H1 (cell line): ENCODE results near the gene ETV7. TPM values are rescaled to one million over a fixed set of nuclear protein-coding genes. Genes with fewer than 3 reads are reported as not detected.

ENCODE experiments used
- CTCF ChIA-PET: fragments of 300-600 bp; sonication (Branson Sonifier 250); formaldehyde crosslinking; loops from one replicate; lab custom pipeline; 2021; ENCODE audit not compliant: partially characterized antibody; lab: Charles Lee
- POLR2A ChIA-PET: fragments of 300-600 bp; sonication (Branson Sonifier 250); formaldehyde crosslinking; loops from one replicate; lab custom pipeline; 2021; ENCODE audit warnings: inconsistent platforms; ENCODE audit not compliant: partially characterized antibody; lab: Charles Lee
- DNase-seq, 2 experiments: peaks; one replicate each; pipeline versions ENCODE4 v3.0.0 to v3.0.0-alpha.2; 2010 to 2022; ENCODE audit warnings: low spot score in 2 of 2, low read depth in 1 of 2, mixed read lengths in 1 of 2
- FAIRE-seq: peaks from 2 replicates; lab custom pipeline; 2011; peaks lifted over from hg19 to GRCh38; lab: Jason Lieb, UNC
- H2AFZ ChIP-seq: 2 replicates; pipeline ENCODE4 v1.8.1; 2012; ENCODE audit warnings: low read length, inconsistent platforms
- H2AK5ac ChIP-seq: 2 replicates; pipeline ENCODE4 v1.6.1; 2013; ENCODE audit warnings: low read depth, low read length
- H2BK120ac ChIP-seq: replicated peaks from 2 replicates; pipeline ENCODE3; 2013; ENCODE audit warnings: low read depth, low read length, inconsistent platforms
- H2BK12ac ChIP-seq: 2 replicates; pipeline ENCODE4 v1.6.1; 2013; ENCODE audit warnings: low read depth, low read length
- H2BK15ac ChIP-seq: 2 replicates; pipeline ENCODE4 v1.6.1; 2013; ENCODE audit warnings: low read length
- H2BK20ac ChIP-seq: 2 replicates; pipeline ENCODE4 v1.6.1; 2013; ENCODE audit warnings: low read length
- H2BK5ac ChIP-seq: 2 replicates; pipeline ENCODE4 v1.6.1; 2013; ENCODE audit warnings: low read depth, low read length
- H3K14ac ChIP-seq: 2 replicates; pipeline ENCODE4 v1.6.1; 2013; ENCODE audit warnings: inconsistent platforms; ENCODE audit not compliant: insufficient read length
- H3K18ac ChIP-seq: 2 replicates; pipeline ENCODE4 v1.6.1; 2013; ENCODE audit warnings: low read length; ENCODE audit errors: extremely low read depth
- H3K23ac ChIP-seq: 2 replicates; pipeline ENCODE4 v1.6.1; 2013; ENCODE audit warnings: inconsistent platforms; ENCODE audit not compliant: insufficient read length
- H3K23me2 ChIP-seq: 2 replicates; pipeline ENCODE4 v1.6.1; 2013; ENCODE audit warnings: low read depth, low read length
- H3K27ac ChIP-seq: 2 replicates; pipeline ENCODE4 v1.6.1; 2011; ENCODE audit warnings: low read depth, low read length, inconsistent platforms
- H3K27me3 ChIP-seq, 4 experiments: replicated peaks in 1 of 4; 1 replicate in 1 of 4; 2 replicates in 3 of 4; pipeline versions ENCODE4 v1.6.1 to v1.8.1; 2011 to 2013; ENCODE audit warnings: low read length in 3 of 4, mild to moderate bottlenecking in 3 of 4, inconsistent platforms in 2 of 4, mixed read lengths in 2 of 4, moderate library complexity in 1 of 4; ENCODE audit not compliant: control insufficient read depth in 3 of 4, insufficient read depth in 3 of 4; ENCODE audit errors: extremely low read depth in 1 of 4
- H3K36me3 ChIP-seq, 4 experiments: 2 replicates each; pipeline versions ENCODE4 v1.6.1 to v1.8.1; 2011 to 2013; ENCODE audit warnings: mild to moderate bottlenecking in 4 of 4, low read length in 3 of 4, moderate library complexity in 2 of 4, control low read depth in 1 of 4, inconsistent platforms in 1 of 4; ENCODE audit not compliant: insufficient read depth in 4 of 4, control insufficient read depth in 2 of 4
- H3K4ac ChIP-seq: replicated peaks from 2 replicates; pipeline ENCODE3; 2013; ENCODE audit warnings: low read length, low read depth, mixed read lengths, inconsistent platforms; ENCODE audit not compliant: insufficient read length
- H3K4me1 ChIP-seq, 4 experiments: replicated peaks in 1 of 4; 1 replicate in 1 of 4; 2 replicates in 3 of 4; pipeline versions ENCODE4 v1.6.1 to v1.8.1; 2011 to 2013; ENCODE audit warnings: low read length in 3 of 4, inconsistent platforms in 2 of 4, mixed read lengths in 1 of 4; ENCODE audit not compliant: insufficient read depth in 4 of 4, control insufficient read depth in 3 of 4
- H3K4me2 ChIP-seq, 2 experiments: 2 replicates each; pipeline versions ENCODE4 v1.6.1 to v1.8.1; 2011 to 2013; ENCODE audit warnings: low read depth in 2 of 2, low read length in 2 of 2, control low read depth in 1 of 2, inconsistent platforms in 1 of 2, mild to moderate bottlenecking in 1 of 2; ENCODE audit not compliant: insufficient read depth in 1 of 2
- H3K4me3 ChIP-seq, 4 experiments: fragments of 200-600, 300-600 bp in 1 of 4; sonication (generic), shearing (Covaris generic), sonication (Bioruptor Twin) in 1 of 4; 2 replicates each; pipeline versions ENCODE4 v1.5.1 to v1.8.1; 2011 to 2016; ENCODE audit warnings: low read length in 4 of 4, low read depth in 3 of 4, control low read depth in 2 of 4, inconsistent platforms in 2 of 4, mild to moderate bottlenecking in 2 of 4, mixed read lengths in 1 of 4, moderate library complexity in 1 of 4; ENCODE audit not compliant: insufficient read depth in 2 of 4; ENCODE audit errors: extremely low read depth in 1 of 4
- H3K56ac ChIP-seq: replicated peaks from 2 replicates; pipeline ENCODE3; 2013; ENCODE audit warnings: low read depth, mild to moderate bottlenecking, mixed read lengths, low read length, inconsistent platforms; ENCODE audit not compliant: insufficient read length
- H3K79me1 ChIP-seq: 2 replicates; pipeline ENCODE4 v1.6.1; 2013; ENCODE audit warnings: low read depth, low read length, control low read depth
- H3K79me2 ChIP-seq, 2 experiments: 2 replicates each; pipeline versions ENCODE4 v1.6.1 to v1.8.1; 2012 to 2013; ENCODE audit warnings: low read length in 2 of 2, mild to moderate bottlenecking in 2 of 2, inconsistent platforms in 1 of 2; ENCODE audit not compliant: insufficient read depth in 2 of 2, control insufficient read depth in 1 of 2
- H3K9ac ChIP-seq, 4 experiments: replicated peaks in 1 of 4; 1 replicate in 1 of 4; 2 replicates in 3 of 4; pipeline versions ENCODE4 v1.6.1 to v1.8.1; 2011 to 2013; ENCODE audit warnings: low read depth in 3 of 4, low read length in 3 of 4, control low read depth in 2 of 4, mild to moderate bottlenecking in 2 of 4, moderate library complexity in 2 of 4, inconsistent platforms in 1 of 4; ENCODE audit errors: extremely low read depth in 1 of 4
- H3K9me3 ChIP-seq, 2 experiments: 2 replicates each; pipeline versions ENCODE4 v1.6.1 to v1.8.1; 2012 to 2013; ENCODE audit warnings: mild to moderate bottlenecking in 2 of 2, moderate library complexity in 2 of 2, control low read depth in 1 of 2, inconsistent platforms in 1 of 2, low read depth in 1 of 2, low read length in 1 of 2, mixed read lengths in 1 of 2; ENCODE audit not compliant: insufficient read depth in 2 of 2
- H4K20me1 ChIP-seq, 2 experiments: replicated peaks in 1 of 2; 2 replicates each; pipeline versions ENCODE3 to v1.8.1; 2011 to 2013; ENCODE audit warnings: inconsistent platforms in 2 of 2, low read length in 2 of 2, mild to moderate bottlenecking in 1 of 2; ENCODE audit not compliant: insufficient read depth in 2 of 2, control insufficient read depth in 1 of 2
- H4K5ac ChIP-seq: 2 replicates; pipeline ENCODE4 v1.6.1; 2013; ENCODE audit warnings: low read length, low read depth, mixed read lengths, inconsistent platforms; ENCODE audit not compliant: insufficient read length
- H4K8ac ChIP-seq: 2 replicates; pipeline ENCODE4 v1.8.0; 2013; ENCODE audit warnings: mild to moderate bottlenecking, moderate library complexity, low read length, inconsistent platforms; ENCODE audit not compliant: insufficient read depth; ENCODE audit errors: extremely low read depth
- H4K91ac ChIP-seq: replicated peaks from 2 replicates; pipeline ENCODE3; 2013; ENCODE audit warnings: low read length, mixed read lengths, inconsistent platforms; ENCODE audit not compliant: insufficient read length
- BRCA1 ChIP-seq: IDR thresholded peaks from 2 replicates; pipeline ENCODE4 v1.6.1; 2012; ENCODE audit warnings: low read depth, low read length, improper control_type of control experiment
- CEBPB ChIP-seq: IDR thresholded peaks from 2 replicates; pipeline ENCODE4 v1.6.1; 2012; ENCODE audit warnings: low read depth, low read length
- CHD1 ChIP-seq: IDR thresholded peaks from 2 replicates; pipeline ENCODE4 v1.6.1; 2012; ENCODE audit warnings: low read depth, low read length, improper control_type of control experiment
- FOSL1 ChIP-seq: IDR thresholded peaks from 2 replicates; pipeline ENCODE4 v1.6.1; 2011; ENCODE audit warnings: mild to moderate bottlenecking, low read depth, low read length, moderate library complexity; ENCODE audit not compliant: insufficient read depth
- GABPA ChIP-seq: IDR thresholded peaks from 2 replicates; pipeline ENCODE4 v1.6.1; 2011; ENCODE audit warnings: mild to moderate bottlenecking, low read length, moderate library complexity, borderline replicate concordance; ENCODE audit not compliant: insufficient read depth
- HDAC6 ChIP-seq: IDR thresholded peaks from one replicate; pipeline ENCODE4 v1.7.1; 2012; ENCODE audit warnings: low read depth, mild to moderate bottlenecking, inconsistent platforms, low read length, moderate library complexity
- NANOG ChIP-seq: IDR thresholded peaks from 2 replicates; pipeline ENCODE4 v1.6.1; 2011; ENCODE audit warnings: low read length, low read depth, mild to moderate bottlenecking, inconsistent platforms; ENCODE audit not compliant: insufficient read depth, poor library complexity, severe bottlenecking
- POU5F1 ChIP-seq: IDR thresholded peaks from 2 replicates; pipeline ENCODE4 v1.6.1; 2011; ENCODE audit warnings: low read depth, mild to moderate bottlenecking, low read length, moderate library complexity
- SIX5 ChIP-seq: IDR thresholded peaks from 2 replicates; pipeline ENCODE4 v1.6.1; 2011; ENCODE audit warnings: mild to moderate bottlenecking, low read depth, low read length
- SRF ChIP-seq: IDR thresholded peaks from 2 replicates; pipeline ENCODE4 v1.6.1; 2011; ENCODE audit warnings: mild to moderate bottlenecking, low read depth, low read length, moderate library complexity
- TEAD4 ChIP-seq: IDR thresholded peaks from 2 replicates; pipeline ENCODE4 v1.6.1; 2012; ENCODE audit warnings: low read depth, low read length, inconsistent platforms, mixed read lengths
- WGBS, 2 experiments: shearing (Covaris generic) in 1 of 2; methylation state at CpG; one replicate each; pipeline versions ENCODE4 v1.1.6 to v1.1.7; 2013 to 2015; ENCODE audit warnings: low lambda C conversion rate in 2 of 2, mixed read lengths in 2 of 2, inconsistent platforms in 1 of 2, low coverage in 1 of 2, missing lambda C conversion rate in 1 of 2; ENCODE audit not compliant: insufficient replicate concordance in 2 of 2, insufficient coverage in 1 of 2, insufficient read length in 1 of 2; ENCODE audit errors: extremely low coverage in 1 of 2, missing lambda C conversion rate in 1 of 2; 5-methylcytosine and 5-hydroxymethylcytosine counted together
- polyA plus RNA-seq, 7 experiments: library from polyadenylated mRNA; depleted of rRNA in 3 of 7; stranded (reverse) in 5 of 7; unstranded in 2 of 7; fragments of >200 nt in 5 of 7; fragments of 200-250 nt in 2 of 7; gene quantifications; 1 replicate in 5 of 7; 2 replicates in 1 of 7; 4 replicates in 1 of 7; pipeline versions ENCODE4 v1.2.1 to v1.2.3, GENCODE V29; 2011 to 2013; ENCODE audit warnings: missing spikeins in 2 of 7, mixed read lengths in 2 of 7
- total RNA-seq: library from RNA; stranded (reverse); fragmentation: NEBNext Ultra II Directional; extraction: Animal tissue kit (Norgen Biotek cat#: 25700); gene quantifications from 2 replicates; pipeline ENCODE4 v1.2.1, GENCODE V29; 2021
- TF ChIP-seq, protein P1 (sequence below): IDR thresholded peaks from 2 replicates; pipeline ENCODE4 v1.6.1; 2012; ENCODE audit warnings: inconsistent platforms

ETV7 gene
- total and polyA plus RNA-seq, 2 of the 8 experiments (the other 6 are each of a cell fraction or from before 2014, with no cell fraction given) = 0.54 to 2.4 TPM

DNA sequence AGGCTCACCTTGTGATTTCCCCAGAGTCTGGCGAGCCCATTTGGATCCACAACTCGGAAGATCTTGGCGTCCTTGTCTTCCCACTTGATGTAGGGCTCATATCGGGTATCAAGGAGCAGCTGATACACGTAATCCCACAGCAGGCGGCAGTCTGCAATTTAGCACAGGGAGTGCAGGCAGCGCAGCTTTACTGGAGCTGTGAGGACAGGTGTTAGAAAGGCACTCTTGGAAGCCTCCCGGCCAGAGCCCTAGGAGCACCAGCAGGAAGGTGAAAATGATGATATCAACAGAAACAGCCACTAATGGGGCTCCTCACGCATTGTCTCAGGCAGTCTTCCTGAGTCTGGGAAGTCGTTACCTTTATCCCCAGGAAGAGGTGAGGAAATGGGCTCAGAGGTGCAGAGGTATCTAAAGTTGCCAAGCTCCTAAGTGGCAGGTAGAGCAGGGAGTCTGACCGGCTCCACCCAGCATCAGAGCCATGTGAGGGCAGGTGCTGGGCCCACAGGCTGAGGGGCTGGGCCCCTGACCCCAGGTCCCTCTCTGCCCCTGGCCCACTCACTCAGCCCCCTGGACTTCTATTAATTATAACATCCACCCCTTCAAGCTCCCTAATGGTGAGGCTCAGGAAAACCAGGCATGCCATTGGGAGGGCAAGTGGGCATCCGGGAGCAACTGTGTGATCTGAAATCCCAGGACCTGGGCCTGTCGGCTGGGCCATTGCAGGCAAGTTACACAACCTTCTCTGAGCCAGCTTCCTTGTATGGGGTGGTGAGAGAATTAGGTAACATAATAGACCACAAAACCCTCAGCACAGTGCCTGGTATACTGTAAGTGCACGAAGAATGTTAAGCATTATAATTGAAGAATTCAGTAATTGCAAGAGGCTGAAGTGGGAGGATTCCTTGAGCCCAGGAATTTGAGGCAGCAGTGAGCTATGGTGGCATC, 18.3 kb downstream of the ETV7 start:
- Histone ChIP-seq H4K91ac (no peak overlapping the region), H3K36me3 (no peaks in the 10 kb centered on the region), H2AFZ (no peak overlapping the region), H3K79me2 (no peaks in the 10 kb centered on the region), H3K18ac (no peak overlapping the region), H3K23ac (no peak overlapping the region), H3K79me1 (no peaks in the 10 kb centered on the region), H3K4me3 (no peak overlapping the region), H3K56ac (no peak overlapping the region), H3K4me1 (peaks cover 0 to 5% (median 1%) of the 10 kb centered on the region in 4 experiments; a peak in 2 of 7 replicates), H3K4ac (no peak overlapping the region), H2BK15ac (0 out of 2 replicates have a peak overlapping the region, but pooled peaks have one; percentile 88), H3K14ac (no peak overlapping the region), H3K9me3 (no peaks in the 10 kb centered on the region), H4K5ac (no peak overlapping the region), H4K20me1 (no peaks in the 10 kb centered on the region), H2BK12ac (no peak overlapping the region), H2BK20ac (no peak overlapping the region), H2AK5ac (no peak overlapping the region), H4K8ac (no peak overlapping the region), H2BK5ac (no peak overlapping the region), H3K27ac (no peak overlapping the region), H3K4me2 (no peak overlapping the region), H3K27me3 (no peaks in the 10 kb centered on the region), H3K9ac (no peak overlapping the region), H3K23me2 (no peaks in the 10 kb centered on the region; the same call in 1 of the 2 replicates), H2BK120ac (no peak overlapping the region)
- POLR2A ChIA-PET = interaction anchor here (1.2 kb wide), 1 partner anchor 24 kb away, joined by 3 read pairs; no protein-coding TSS in a partner anchor
- DNase-seq (no peak), FAIRE-seq (no peak)
- WGBS, 2 experiments = 84% methylated on average over 14 of the region's 14 CpGs; no CpG with 5 or more reads in 1 of the 2 experiments
- CTCF ChIA-PET = interaction anchor here (1.1 to 3.6 kb wide), 5 partner anchors 10 to 230 kb away, joined by 3 to 23 read pairs (median 5); no protein-coding TSS in a partner anchor
- TF ChIP-seq GABPA = no peak
- TF ChIP-seq, protein P1, sequence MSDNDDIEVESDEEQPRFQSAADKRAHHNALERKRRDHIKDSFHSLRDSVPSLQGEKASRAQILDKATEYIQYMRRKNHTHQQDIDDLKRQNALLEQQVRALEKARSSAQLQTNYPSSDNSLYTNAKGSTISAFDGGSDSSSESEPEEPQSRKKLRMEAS = no peak
- TF ChIP-seq TEAD4 = no peak
- no peak for TF ChIP-seq NANOG
- no peak for TF ChIP-seq CHD1
- TF ChIP-seq SIX5 = no peak
- TF ChIP-seq POU5F1 = no peak
- no peak for TF ChIP-seq CEBPB
- no peak for TF ChIP-seq SRF
- no peak for TF ChIP-seq BRCA1
- TF ChIP-seq HDAC6 = no peak
- TF ChIP-seq FOSL1 = no peak
